Measurements from ENCODE around the gene SLC2A1.

The SLC2A1 gene

GRCh38 chr1:42979896-42980800 is 21.5 kb upstream of the SLC2A1 start:
- no peak for DNase-seq

GRCh38 chr1:42979036-42979430 is 20.4 kb upstream of the SLC2A1 start:
- DNase-seq = no peak

GRCh38 chr1:42978317-42979035 is 19.8 kb upstream of the SLC2A1 start:
- no peak for DNase-seq

- no peak for DNase-seq
These were observed 19.0 kb upstream of the SLC2A1 start for GRCh38 chr1:42977653-42978052.

GRCh38 chr1:42975561-42976225 is 17.0 kb upstream of the SLC2A1 start:
- DNase-seq = no peak

- DNase-seq = no peak
These were observed 16.2 kb upstream of the SLC2A1 start for GRCh38 chr1:42974767-42975437.

- DNase-seq = peak in 1 of 2 experiments; percentile 65
These were observed 15.1 kb upstream of the SLC2A1 start for GRCh38 chr1:42973799-42974198.

GRCh38 chr1:42973286-42973685 is 14.6 kb upstream of the SLC2A1 start:
- DNase-seq = no peak

- DNase-seq = peak in 1 of 2 experiments; percentile 73
These were observed 13.2 kb upstream of the SLC2A1 start for GRCh38 chr1:42971841-42972291.

- no peak for DNase-seq
These were observed 11.5 kb upstream of the SLC2A1 start for GRCh38 chr1:42970143-42970542.

GRCh38 chr1:42968654-42969053 is 10.0 kb upstream of the SLC2A1 start:
- peak in 1 of 2 experiments; percentile 37 for DNase-seq

GRCh38 chr1:42966688-42967612 is 8.3 kb upstream of the SLC2A1 start:
- DNase-seq = peak in 1 of 2 experiments; percentile 62

GRCh38 chr1:42965378-42965777 is 6.7 kb upstream of the SLC2A1 start:
- DNase-seq = no peak

GRCh38 chr1:42964044-42964812 is 5.6 kb upstream of the SLC2A1 start:
- DNase-seq = no peak

- DNase-seq = no peak
These were observed 4.8 kb upstream of the SLC2A1 start for GRCh38 chr1:42963378-42964043.

GRCh38 chr1:42962641-42963377 is 4.1 kb upstream of the SLC2A1 start:
- DNase-seq = peak; percentile 55 to 84

- no peak for DNase-seq
These were observed 2.8 kb upstream of the SLC2A1 start for GRCh38 chr1:42961312-42962091.

GRCh38 chr1:42960566-42961311 is 2.1 kb upstream of the SLC2A1 start:
- DNase-seq = no peak
